Superior temporal gyrus (tissue), 1 donor: ENCODE measurements around the gene PGLYRP2.
"Not testable (repeated sequence)": the region's sequence is repeated elsewhere in the genome, so short reads cannot be mapped to it uniquely, and the experiment has no call there.

Experiments
- DNase-seq: peaks from one replicate; pipeline ENCODE4 v3.0.0-alpha.2; 2016; ENCODE audit errors: extremely low spot score

PGLYRP2 gene

GRCh38 chr19:15487038-15487437, 7.7 kb upstream of the PGLYRP2 start:
- DNase-seq: no peak

- not testable (repeated sequence) for DNase-seq
These were observed 6.5 kb upstream of the PGLYRP2 start for GRCh38 chr19:15485768-15486167.

- DNase-seq: not testable (repeated sequence)
These were observed 1.7 kb upstream of the PGLYRP2 start for GRCh38 chr19:15480996-15481395.

GRCh38 chr19:15476325-15476724, 3.0 kb downstream of the PGLYRP2 start:
- no peak for DNase-seq

- no peak for DNase-seq
These were observed 3.7 kb downstream of the PGLYRP2 start for GRCh38 chr19:15475611-15476010.

- DNase-seq: no peak
These were observed 4.1 kb downstream of the PGLYRP2 start for GRCh38 chr19:15475169-15475568.

GRCh38 chr19:15473821-15474220, 5.5 kb downstream of the PGLYRP2 start:
- not testable (repeated sequence) for DNase-seq

- no peak for DNase-seq
These were observed 7.6 kb downstream of the PGLYRP2 start for GRCh38 chr19:15471639-15472101.

- DNase-seq: no peak
These were observed 9.6 kb downstream of the PGLYRP2 start for GRCh38 chr19:15469513-15470297.

GRCh38 chr19:15468675-15469512, 10.4 kb downstream of the PGLYRP2 start:
- DNase-seq: no peak

- no peak for DNase-seq
These were observed 11.5 kb downstream of the PGLYRP2 start for GRCh38 chr19:15467734-15468214.

GRCh38 chr19:15466851-15467733, 12.2 kb downstream of the PGLYRP2 start:
- no peak for DNase-seq

- no peak for DNase-seq
These were observed 14.6 kb downstream of the PGLYRP2 start, which contains the start of gene RASAL3 for GRCh38 chr19:15464394-15465385. TSS of gene RASAL3 (minus strand) at chr19:15464544. CDS start at chr19:15464358, 186 bp downstream.

- no peak for DNase-seq
These were observed 15.4 kb downstream of the PGLYRP2 start for GRCh38 chr19:15463861-15464371.

GRCh38 chr19:15461694-15462093, 17.6 kb downstream of the PGLYRP2 start:
- no peak for DNase-seq

GRCh38 chr19:15457701-15458484, 21.4 kb downstream of the PGLYRP2 start:
- no peak for DNase-seq

- no peak for DNase-seq
These were observed 22.2 kb downstream of the PGLYRP2 start for GRCh38 chr19:15456871-15457700.

GRCh38 chr19:15456441-15456840, 22.9 kb downstream of the PGLYRP2 start:
- DNase-seq: no peak
